NCI-H774 (cell line): ENCODE data around the gene ALDH1A2.

ENCODE experiments used
- DNase-seq: peaks from one replicate; lab custom pipeline; 2025; lab: John Stamatoyannopoulos, UW

ALDH1A2 gene

GRCh38 chr15:57943171-57943570 is 122.3 kb downstream of the ALDH1A2 start:
- DNase-seq, result no peak

DNA sequence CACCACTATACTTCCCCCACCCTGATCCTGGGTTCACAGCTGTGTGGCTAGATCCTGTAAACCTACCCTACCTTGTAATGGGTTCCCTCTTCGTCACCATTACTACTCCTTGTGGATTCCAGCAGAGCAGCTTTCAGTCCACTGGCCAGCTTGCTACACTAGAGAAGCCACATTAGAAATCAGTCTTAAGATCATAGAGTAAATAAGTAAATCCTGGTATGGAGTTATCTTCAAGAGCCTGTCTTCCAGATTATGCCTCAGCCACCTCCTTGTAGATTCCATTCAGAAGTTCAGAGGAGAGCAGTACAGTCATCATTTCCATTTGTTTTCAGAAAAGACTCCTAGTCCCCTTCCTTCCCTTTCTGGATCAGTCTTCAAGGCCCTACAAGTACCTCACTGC is 123.7 kb downstream of the ALDH1A2 start:
- DNase-seq, result no peak

- no peak for DNase-seq
Observed at GRCh38 chr15:57932348-57932747, 133.2 kb downstream of the ALDH1A2 start.

- DNase-seq, result no peak
Observed at GRCh38 chr15:57931570-57931969, 133.9 kb downstream of the ALDH1A2 start.

DNA sequence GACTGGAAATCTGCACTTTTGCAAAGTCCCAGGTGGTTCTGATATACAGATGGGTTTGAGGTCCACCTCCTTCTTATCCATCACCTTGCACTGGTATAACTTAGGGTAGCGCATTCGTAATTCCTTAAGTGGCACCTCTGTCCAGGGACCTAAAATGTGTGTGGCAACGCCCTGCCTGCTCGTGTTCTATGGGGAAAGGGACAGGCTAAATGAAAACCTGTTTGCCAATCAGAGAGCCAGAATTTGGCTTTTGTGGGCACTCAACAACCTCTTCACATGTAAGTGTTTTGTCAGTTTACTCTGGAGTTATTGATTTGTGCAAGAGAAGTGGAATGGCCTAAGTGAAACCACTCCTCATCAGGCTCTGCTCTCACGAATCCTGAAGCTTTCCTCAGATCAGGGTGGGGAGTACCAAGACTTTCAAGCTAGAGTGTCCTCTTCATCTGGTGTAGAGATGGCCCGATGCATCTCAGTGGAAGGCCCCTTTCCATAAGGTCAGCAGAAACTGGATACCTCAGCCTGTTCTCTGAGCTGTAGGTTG is 138.3 kb downstream of the ALDH1A2 start:
- DNase-seq, result no peak

- DNase-seq, result no peak
Observed at GRCh38 chr15:57925650-57926049, 139.9 kb downstream of the ALDH1A2 start.

- DNase-seq, result no peak
Observed at GRCh38 chr15:57924598-57924997, 140.9 kb downstream of the ALDH1A2 start.

DNA sequence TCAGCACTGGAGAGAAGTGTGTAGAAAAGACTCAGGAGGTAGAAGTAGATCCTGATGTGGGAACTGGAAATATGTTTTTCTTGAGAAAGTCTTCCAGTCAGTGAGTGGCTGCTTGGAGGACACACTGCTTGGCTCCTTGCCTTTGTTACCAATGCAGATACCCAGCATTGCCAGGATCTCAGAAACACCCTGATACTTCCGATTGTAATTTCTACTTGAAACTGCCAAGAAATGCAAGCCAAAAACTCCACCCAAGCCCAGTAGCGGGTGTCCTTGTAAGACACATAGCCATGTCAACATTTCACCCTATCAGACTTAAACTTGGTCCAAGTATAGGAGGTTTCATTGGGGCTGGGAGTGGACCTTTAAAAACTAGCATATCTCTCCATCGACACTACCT is 141.8 kb downstream of the ALDH1A2 start:
- DNase-seq, result no peak

- no peak for DNase-seq
Observed at GRCh38 chr15:57923306-57923705, 142.2 kb downstream of the ALDH1A2 start.

GRCh38 chr15:57922776-57923175 is 142.7 kb downstream of the ALDH1A2 start:
- DNase-seq, result no peak

DNA sequence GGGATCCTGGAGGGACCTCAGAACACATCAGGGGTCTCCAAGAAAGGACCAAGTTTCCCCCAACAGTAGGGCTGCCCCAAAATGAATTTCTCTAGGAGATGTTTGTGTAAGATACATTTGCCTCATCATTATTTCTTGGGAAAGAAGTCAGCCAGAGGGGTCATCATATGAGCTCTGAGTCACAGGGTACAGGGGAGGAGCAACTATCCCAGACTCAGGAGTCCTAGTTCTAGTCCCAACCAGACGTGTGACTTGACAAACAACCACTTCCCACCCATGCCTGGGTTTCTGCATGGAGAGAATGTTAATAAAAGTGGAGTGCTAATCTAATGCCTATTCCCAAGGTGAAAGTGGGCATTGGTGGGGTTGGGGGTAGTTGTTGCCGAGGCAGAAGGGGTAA is 144.1 kb downstream of the ALDH1A2 start:
- no peak for DNase-seq

DNA sequence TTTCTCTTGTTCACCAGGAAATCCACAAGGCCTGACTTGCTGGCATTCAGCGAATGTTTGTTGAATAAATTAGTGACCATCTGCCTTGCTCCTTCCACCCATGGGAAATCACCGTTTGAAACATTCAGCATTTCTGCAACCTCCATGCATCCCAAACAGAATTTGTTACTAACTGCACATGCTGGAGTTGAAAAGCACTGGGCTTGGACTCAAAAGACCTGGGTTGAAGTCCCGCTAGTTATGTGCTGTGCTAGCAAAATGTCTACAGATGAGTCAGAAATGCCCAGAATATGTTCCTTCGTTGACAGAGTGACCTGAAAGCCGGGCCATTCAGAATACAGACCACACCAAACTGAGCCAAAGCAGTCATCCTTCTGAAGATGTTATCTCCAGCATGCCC is 144.6 kb downstream of the ALDH1A2 start:
- DNase-seq, result no peak

DNA sequence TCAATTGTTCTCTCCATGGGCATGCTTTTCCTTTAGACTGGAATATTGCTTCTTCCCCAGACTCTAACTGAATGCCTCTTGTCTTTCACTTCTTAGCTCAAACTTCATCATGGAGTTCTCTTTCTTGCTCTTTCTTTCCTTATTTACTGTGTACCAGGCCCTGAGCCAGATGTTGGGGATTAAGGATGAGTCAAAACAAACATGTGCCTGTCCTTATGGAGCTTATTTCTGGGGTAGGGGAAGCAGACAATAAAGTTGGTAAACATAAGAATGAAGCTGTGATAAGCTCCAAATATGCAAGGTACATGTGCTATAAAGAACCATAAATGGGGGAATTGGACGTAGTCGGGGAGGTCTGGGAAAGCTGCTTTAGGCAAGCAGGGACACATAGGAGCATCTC is 145.8 kb downstream of the ALDH1A2 start:
- DNase-seq, result no peak

DNA sequence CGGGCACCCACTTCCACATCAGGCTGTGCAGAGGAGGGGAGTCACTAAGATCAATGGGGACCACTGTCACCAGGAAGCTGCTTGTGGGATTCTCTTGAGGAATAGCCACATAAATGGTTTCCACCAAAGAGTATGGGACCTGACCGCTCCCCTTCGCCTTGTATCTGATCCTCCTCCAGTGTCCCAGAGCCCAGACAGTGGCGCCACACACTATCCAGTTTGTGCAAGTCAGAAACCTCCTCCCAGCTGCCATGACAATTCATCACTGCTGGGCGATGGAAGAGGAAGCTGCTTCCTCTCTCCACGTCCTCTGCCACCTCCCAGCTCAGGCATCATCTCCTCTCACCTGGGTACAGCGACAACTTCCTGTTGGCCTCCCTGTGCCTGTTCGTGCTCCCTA is 147.5 kb downstream of the ALDH1A2 start:
- DNase-seq, result no peak

GRCh38 chr15:57916695-57917094 is 148.8 kb downstream of the ALDH1A2 start:
- DNase-seq, result no peak

- no peak for DNase-seq
Observed at GRCh38 chr15:57915827-57916531, 149.5 kb downstream of the ALDH1A2 start.

DNA sequence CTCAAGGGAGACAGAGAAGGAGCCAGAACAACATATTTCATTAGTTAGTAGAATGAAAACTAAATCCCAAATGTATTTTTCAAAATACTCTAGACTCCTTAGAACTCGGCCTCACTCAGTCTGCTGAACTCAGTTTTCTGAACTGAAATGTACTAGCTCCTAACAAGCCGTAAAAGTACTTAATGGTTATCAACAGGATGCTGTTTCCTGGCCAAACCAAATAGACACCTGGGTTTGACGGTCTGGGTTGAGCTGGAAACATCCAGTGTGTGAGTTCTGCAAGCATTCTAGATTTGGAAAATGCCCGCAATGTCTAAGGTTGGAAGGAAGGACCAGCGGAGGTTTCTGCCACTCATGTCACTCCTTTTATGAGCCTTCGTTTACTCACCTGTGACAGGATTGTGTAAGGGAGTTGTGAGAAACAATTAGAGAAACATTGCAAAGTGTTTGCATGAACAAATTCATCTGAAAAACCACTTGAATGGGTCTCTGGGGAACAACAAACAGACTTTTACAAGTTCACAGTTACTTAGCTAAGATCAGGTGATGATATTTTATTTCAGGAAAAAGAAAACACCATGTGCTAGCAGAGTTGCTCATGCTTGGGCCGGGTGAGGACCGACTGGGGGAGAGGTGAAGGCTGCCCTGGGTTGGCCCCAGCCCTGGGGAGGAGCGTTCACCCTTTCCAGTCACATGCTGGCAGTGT is 151.0 kb downstream of the ALDH1A2 start:
- peak; percentile 10 for DNase-seq

DNA sequence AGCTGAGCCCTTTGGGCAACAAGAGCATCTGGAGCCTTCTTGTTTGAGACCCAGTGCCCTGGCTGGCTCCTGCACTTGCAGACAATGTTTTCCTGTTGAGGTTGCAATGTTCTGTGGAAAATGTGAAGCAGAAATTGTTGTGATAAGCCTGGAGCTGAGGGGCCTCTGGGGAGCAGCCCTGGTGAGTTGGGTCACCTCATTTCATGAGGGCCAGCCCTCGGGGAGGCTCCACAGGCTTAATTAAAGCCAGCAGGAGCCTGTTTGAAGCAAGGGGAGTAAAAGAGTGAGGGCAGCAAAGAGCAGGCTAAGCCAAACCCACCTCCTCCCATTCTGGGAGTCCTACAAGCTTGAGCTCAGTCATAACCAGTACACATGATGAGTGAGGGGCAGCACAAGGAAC is 154.3 kb downstream of the ALDH1A2 start:
- DNase-seq, result no peak

GRCh38 chr15:57910672-57911071 is 154.8 kb downstream of the ALDH1A2 start:
- DNase-seq, result no peak

DNA sequence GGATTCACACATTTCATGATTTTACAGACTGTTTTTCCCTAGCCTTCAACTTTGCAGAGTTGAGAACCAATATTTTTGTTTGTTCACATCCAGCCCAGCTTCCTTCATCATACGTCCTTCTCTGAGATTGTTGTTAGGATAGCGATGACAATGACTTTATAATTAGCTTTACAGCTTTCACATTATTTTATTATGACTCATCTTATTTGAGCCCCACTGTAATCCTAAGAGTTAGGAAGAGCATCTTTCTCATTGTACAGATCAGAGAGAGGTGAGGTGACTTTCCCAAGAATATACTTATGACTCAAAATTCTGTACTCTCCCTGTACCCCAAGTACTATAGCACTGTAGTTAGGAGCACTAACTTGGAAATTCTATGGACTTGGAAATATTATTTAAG is 156.1 kb downstream of the ALDH1A2 start:
- DNase-seq, result no peak

DNA sequence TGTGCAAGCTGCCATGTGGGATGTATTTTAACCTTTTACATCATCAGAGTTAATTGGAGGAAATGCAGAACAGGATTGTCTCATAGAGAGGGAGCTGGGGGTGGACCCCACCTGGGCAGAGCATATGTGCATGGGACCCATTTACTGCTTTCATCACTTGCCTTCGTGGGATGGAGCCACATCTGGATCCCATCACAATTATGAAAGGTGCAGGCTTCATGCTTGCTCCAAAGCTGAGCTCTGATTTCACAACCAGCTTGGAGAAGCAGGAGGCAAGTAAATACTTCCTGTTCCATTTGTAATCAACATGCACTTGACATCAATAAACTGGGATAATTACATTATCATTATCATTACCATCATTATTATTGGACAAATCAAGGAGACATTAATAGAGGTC is 161.9 kb downstream of the ALDH1A2 start:
- DNase-seq, result no peak
